ENCODE results near the gene SLC1A7. TPM values are rescaled to one million over a fixed set of nuclear protein-coding genes. Genes with fewer than 3 reads are reported as not detected.

The SLC1A7 gene
- polyA plus RNA-seq, 2 of the 4 experiments (the other 2 are of a cell fraction) = 0.04 to 0.12 TPM

- CTCF ChIA-PET = interaction anchor here (0.6 kb wide), 1 partner anchor 14 kb away, joined by 3 read pairs; no protein-coding TSS in a partner anchor
- TF ChIP-seq MAFK (IDR thresholded peaks at IDR 0.05; ENCODE audit: partially characterized antibody) (no peak), NPAS2 (CRISPR knock-in tag; IDR thresholded peaks at IDR 0.05; ENCODE audit: borderline replicate concordance) (no peak), USF2 (IDR thresholded peaks at IDR 0.05) (no peak), ATOH8 (CRISPR knock-in tag; IDR thresholded peaks at IDR 0.05; ENCODE audit: low read depth) (no peak), HMGXB4 (CRISPR knock-in tag; IDR thresholded peaks at IDR 0.05; ENCODE audit: borderline replicate concordance) (no peak)
- Histone ChIP-seq H3K4me3 (no peak overlapping the region), H3K27ac (no peak overlapping the region), H3K4me2 (no peak overlapping the region), H3K4me1 (peaks cover 6% of the 10 kb centered on the region; the same call in 1 of the 3 replicates), H3K9me3 (no peaks in the 10 kb centered on the region)
- POLR2A ChIA-PET = no interaction called here
- no peak for FAIRE-seq
- ATAC-seq = no peak
- 78% methylated on average over 3 of the region's 3 CpGs for WGBS (ENCODE audit: missing lambda C conversion rate)
- DNase-seq (ENCODE audit: low read depth in 1 of 2, low spot score in 1 of 2) = no peak
These were observed 92.9 kb downstream of the SLC1A7 start for GRCh38 chr1:53049574-53049967.

DNA sequence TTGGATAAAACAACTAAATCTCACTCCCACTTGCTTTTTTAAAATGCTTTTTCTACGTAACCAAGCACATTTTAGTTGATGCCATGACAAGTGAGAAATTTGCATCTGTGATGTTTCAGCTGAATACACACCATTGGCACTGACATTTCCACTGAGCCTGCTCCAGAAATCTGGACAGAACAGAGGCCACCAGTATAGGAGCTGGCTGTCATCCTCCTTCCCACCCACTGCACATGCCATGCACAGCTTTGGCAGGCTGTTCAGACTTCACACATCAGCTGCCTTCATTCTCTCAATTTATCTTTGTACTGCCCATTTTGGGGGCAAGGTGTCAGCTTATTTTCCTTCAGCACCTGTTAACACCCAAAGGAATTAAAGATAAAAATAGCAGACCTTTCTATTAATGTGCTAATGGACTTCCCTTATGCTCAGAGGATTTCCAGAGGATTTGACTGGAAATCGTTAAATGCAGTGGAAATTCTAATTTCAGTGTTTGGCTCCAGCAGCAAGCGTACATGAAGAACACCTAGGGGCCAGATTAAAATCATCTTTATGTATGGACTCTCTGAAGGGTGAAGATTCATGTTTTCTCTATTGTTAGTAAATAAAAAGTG lies 93.4 kb downstream of the SLC1A7 start:
- Histone ChIP-seq H3K4me3 (no peak overlapping the region), H3K9me3 (no peaks in the 10 kb centered on the region), H3K4me1 (peaks cover 6% of the 10 kb centered on the region; the same call in 1 of the 3 replicates), H3K4me2 (no peak overlapping the region), H3K27ac (no peak overlapping the region)
- ChIA-PET POLR2A (no interaction called here), CTCF (interaction anchor here (0.6 kb wide), 1 partner anchor 14 kb away, joined by 3 read pairs; no protein-coding TSS in a partner anchor)
- ATAC-seq (no peak), FAIRE-seq (no peak), DNase-seq (ENCODE audit: low read depth in 1 of 2, low spot score in 1 of 2) (no peak)
- WGBS (ENCODE audit: missing lambda C conversion rate) = 88% methylated on average over 3 of the region's 3 CpGs
- TF ChIP-seq JUN (IDR thresholded peaks at IDR 0.05) = no peak
- TF ChIP-seq ESRRA (IDR thresholded peaks at IDR 0.05; ENCODE audit: borderline replicate concordance, low read length) = no peak

DNA sequence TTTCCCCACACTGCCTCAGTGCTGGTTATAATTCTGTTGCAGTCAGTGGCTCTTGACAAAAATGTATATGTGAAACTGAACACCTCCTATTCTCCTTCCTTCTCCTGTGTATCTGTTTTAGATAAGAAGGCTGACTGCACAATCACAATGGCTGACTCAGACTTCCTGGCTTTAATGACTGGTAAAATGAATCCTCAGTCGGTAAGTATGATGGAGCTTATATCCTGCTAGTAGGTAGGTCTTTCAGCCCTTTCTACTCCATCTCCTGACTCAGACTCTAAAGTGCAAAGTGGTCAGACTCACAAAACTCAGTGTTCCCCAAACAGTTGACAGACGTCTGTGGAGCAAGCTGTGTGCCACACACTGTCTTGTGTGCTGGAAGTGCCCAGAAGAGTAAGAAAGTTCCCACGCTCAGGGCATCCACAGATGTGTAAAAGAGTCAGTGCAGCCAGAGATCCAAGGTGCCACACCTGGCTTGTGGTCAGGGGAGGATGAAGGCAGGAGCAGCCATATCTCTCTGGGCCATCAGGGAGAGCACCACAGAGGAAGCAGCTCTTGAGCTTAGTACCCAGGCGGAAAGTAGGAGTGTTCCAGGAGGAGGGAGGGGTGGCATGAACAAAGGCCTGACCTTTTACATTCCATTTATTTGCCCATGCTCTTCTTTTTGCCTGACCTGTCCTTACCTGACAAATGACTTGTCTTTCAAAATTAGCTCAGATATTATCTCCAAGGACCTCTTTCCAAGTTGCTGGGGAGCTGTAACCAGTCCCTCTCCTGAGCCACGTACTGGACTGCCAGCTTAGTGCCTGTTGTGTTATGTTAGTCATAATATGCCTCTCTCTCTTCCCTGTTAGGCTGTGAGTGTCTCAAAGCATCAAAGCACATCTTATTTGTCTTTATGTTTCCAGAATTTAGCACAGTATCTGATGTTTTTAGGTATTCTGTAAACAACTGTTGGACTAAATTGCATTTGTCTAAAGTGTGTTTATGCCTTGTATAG lies 94.4 kb downstream of the SLC1A7 start:
- Histone ChIP-seq H3K4me1 (peaks cover 6% of the 10 kb centered on the region; the same call in 1 of the 3 replicates), H3K4me2 (no peak overlapping the region), H3K27ac (no peak overlapping the region), H3K9me3 (no peaks in the 10 kb centered on the region), H3K4me3 (no peak overlapping the region)
- ChIA-PET POLR2A (no interaction called here), CTCF (interaction anchor here (0.9 kb wide), 2 partner anchors 19 to 59 kb away, joined by 3 to 4 read pairs; no protein-coding TSS in a partner anchor)
- ATAC-seq = no peak
- FAIRE-seq = no peak
- DNase-seq (ENCODE audit: low read depth in 1 of 2, low spot score in 1 of 2) = no peak
- 68% methylated on average over 5 of the region's 5 CpGs for WGBS (ENCODE audit: missing lambda C conversion rate)
- TF ChIP-seq ZSCAN20 (CRISPR knock-in tag; IDR thresholded peaks at IDR 0.05) (no peak), KDM5A (IDR thresholded peaks at IDR 0.05) (no peak), ESRRA (IDR thresholded peaks at IDR 0.05; ENCODE audit: borderline replicate concordance, low read length) (no peak), REST (IDR thresholded peaks at IDR 0.05) (no peak), TFCP2L1 (CRISPR knock-in tag; IDR thresholded peaks at IDR 0.05) (no peak), POLR2A (IDR thresholded peaks at IDR 0.05; ENCODE audit: low read length) (no peak), CBX2 (IDR thresholded peaks at IDR 0.05; ENCODE audit: borderline replicate concordance, low read depth) (no peak), HDAC2 (IDR thresholded peaks at IDR 0.05) (no peak), FOXS1 (CRISPR knock-in tag; IDR thresholded peaks at IDR 0.05) (no peak), USF2 (IDR thresholded peaks at IDR 0.05) (no peak)
- TF ChIP-seq, protein P1, sequence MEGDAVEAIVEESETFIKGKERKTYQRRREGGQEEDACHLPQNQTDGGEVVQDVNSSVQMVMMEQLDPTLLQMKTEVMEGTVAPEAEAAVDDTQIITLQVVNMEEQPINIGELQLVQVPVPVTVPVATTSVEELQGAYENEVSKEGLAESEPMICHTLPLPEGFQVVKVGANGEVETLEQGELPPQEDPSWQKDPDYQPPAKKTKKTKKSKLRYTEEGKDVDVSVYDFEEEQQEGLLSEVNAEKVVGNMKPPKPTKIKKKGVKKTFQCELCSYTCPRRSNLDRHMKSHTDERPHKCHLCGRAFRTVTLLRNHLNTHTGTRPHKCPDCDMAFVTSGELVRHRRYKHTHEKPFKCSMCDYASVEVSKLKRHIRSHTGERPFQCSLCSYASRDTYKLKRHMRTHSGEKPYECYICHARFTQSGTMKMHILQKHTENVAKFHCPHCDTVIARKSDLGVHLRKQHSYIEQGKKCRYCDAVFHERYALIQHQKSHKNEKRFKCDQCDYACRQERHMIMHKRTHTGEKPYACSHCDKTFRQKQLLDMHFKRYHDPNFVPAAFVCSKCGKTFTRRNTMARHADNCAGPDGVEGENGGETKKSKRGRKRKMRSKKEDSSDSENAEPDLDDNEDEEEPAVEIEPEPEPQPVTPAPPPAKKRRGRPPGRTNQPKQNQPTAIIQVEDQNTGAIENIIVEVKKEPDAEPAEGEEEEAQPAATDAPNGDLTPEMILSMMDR (IDR thresholded peaks at IDR 0.05) = no peak
- TF ChIP-seq, protein P2, sequence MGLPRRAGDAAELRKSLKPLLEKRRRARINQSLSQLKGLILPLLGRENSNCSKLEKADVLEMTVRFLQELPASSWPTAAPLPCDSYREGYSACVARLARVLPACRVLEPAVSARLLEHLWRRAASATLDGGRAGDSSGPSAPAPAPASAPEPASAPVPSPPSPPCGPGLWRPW (IDR thresholded peaks at IDR 0.05) = no peak

All from A549 (cell line).